HG03521 (cell line): Measurements from ENCODE around the gene ZNF761.
"Not testable (repeated sequence)": the region's sequence is repeated elsewhere in the genome, so short reads cannot be mapped to it uniquely, and the experiment has no call there.

Experiments
- ATAC-seq: cut with Tn5 transposase; IDR thresholded peaks from one replicate; pipeline ENCODE4 v1.9.1; 2021; ENCODE audit warnings: mild to moderate bottlenecking, moderate library complexity; ENCODE audit not compliant: unreplicated experiment

Gene ZNF761

GRCh38 chr19:53455828-53456227 is 24.0 kb downstream of the ZNF761 start:
- ATAC-seq, result no peak

GRCh38 chr19:53460131-53460721 is 28.4 kb downstream of the ZNF761 start:
- ATAC-seq, result not testable (repeated sequence)

- no peak for ATAC-seq
These were observed 30.1 kb downstream of the ZNF761 start for GRCh38 chr19:53461866-53462265.

- ATAC-seq, result no peak
These were observed 31.1 kb downstream of the ZNF761 start for GRCh38 chr19:53462861-53463260.

- no peak for ATAC-seq
These were observed 31.5 kb downstream of the ZNF761 start for GRCh38 chr19:53463263-53463662.

- no peak for ATAC-seq
These were observed 35.1 kb downstream of the ZNF761 start for GRCh38 chr19:53466726-53467484.

- ATAC-seq, result peak; percentile 92
These were observed 35.9 kb downstream of the ZNF761 start, which contains the start of gene ZNF813 for GRCh38 chr19:53467485-53468262. ZNF813 (plus strand) TSS chr19:53467733; CDS start chr19:53483823, 16,090 bp downstream.

- not testable (repeated sequence) for ATAC-seq
These were observed 36.8 kb downstream of the ZNF761 start for GRCh38 chr19:53468628-53469027.

- ATAC-seq, result no peak
These were observed 40.1 kb downstream of the ZNF761 start for GRCh38 chr19:53471916-53472315.

- ATAC-seq, result not testable (repeated sequence)
These were observed 43.0 kb downstream of the ZNF761 start for GRCh38 chr19:53474832-53475231.

GRCh38 chr19:53475470-53475869 is 43.7 kb downstream of the ZNF761 start:
- ATAC-seq, result not testable (repeated sequence)

GRCh38 chr19:53483751-53484150 is 52.0 kb downstream of the ZNF761 start:
- not testable (repeated sequence) for ATAC-seq

GRCh38 chr19:53485046-53486004 is 53.5 kb downstream of the ZNF761 start:
- ATAC-seq, result no peak

- ATAC-seq, result no peak
These were observed 60.4 kb downstream of the ZNF761 start for GRCh38 chr19:53492153-53492552.

- ATAC-seq, result not testable (repeated sequence)
These were observed 65.7 kb downstream of the ZNF761 start for GRCh38 chr19:53497311-53498023.

- not testable (repeated sequence) for ATAC-seq
These were observed 66.2 kb downstream of the ZNF761 start for GRCh38 chr19:53498024-53498395.

- not testable (repeated sequence) for ATAC-seq
These were observed 71.4 kb downstream of the ZNF761 start for GRCh38 chr19:53503151-53503550.

GRCh38 chr19:53503671-53504364 is 72.0 kb downstream of the ZNF761 start:
- ATAC-seq, result not testable (repeated sequence)

- not testable (repeated sequence) for ATAC-seq
These were observed 72.5 kb downstream of the ZNF761 start for GRCh38 chr19:53504365-53504703.
